ENCODE results near the gene WDR5. TPM values are rescaled to one million over a fixed set of nuclear protein-coding genes. Genes with fewer than 3 reads are reported as not detected.

The WDR5 gene
- total RNA-seq, 2 donors from 2014 or later = 16.0 to 20.3 TPM

DNA sequence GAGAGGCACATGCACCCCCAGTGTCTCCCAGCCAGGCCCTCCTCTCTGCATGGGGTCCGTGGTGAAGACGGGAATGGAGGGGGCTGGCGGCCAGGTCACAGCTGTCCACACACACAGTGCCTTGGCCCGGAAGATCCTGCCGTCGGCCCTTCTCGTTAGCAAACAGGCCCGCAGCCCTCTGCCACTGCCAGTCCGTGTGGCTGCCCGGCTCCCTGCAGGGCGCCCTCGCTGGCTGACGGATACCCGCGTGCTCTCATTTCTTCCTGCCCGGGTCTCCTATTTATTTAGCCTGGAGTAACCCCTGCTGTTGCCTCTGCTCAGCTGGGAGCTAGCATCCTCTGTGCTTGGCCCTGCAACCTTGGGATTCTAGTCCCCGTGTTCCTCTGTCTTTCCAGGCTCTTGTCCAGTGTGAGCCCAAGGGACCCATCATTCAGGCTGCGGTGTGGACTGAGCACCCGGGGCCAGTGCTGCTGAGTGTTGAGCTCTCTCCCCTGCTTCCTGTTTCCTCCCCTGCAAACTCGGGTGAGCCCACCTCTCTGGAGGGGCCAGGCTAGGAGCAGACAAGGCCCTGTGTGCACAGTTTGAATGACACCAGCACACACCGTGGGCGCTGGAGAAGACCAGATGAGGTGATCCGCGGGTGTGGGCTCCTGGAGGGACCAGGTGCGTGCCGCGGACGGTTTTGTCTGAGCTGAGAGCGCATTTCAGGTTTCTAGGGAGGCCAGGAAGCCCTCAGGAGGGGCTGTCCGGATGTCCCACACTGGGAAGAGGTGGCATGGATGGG, 43.1 kb downstream of the WDR5 start:
- intact Hi-C loops (cut with DNase I) = loop anchor here in 1 of 2 donors (10.0 kb wide), 1 partner anchor 556 kb away; no protein-coding TSS in a partner anchor
- DNase-seq (peak; percentile 33), ATAC-seq (peak; percentile 21 to 67)

- intact Hi-C loops (cut with DNase I) = loop anchor here in 1 of 2 donors (10.0 kb wide), 1 partner anchor 555 kb away; no protein-coding TSS in a partner anchor
- peak; percentile 11 for DNase-seq
- no peak for ATAC-seq
Measured at GRCh38 chr9:134179595-134179917, 43.7 kb downstream of the WDR5 start.

DNA sequence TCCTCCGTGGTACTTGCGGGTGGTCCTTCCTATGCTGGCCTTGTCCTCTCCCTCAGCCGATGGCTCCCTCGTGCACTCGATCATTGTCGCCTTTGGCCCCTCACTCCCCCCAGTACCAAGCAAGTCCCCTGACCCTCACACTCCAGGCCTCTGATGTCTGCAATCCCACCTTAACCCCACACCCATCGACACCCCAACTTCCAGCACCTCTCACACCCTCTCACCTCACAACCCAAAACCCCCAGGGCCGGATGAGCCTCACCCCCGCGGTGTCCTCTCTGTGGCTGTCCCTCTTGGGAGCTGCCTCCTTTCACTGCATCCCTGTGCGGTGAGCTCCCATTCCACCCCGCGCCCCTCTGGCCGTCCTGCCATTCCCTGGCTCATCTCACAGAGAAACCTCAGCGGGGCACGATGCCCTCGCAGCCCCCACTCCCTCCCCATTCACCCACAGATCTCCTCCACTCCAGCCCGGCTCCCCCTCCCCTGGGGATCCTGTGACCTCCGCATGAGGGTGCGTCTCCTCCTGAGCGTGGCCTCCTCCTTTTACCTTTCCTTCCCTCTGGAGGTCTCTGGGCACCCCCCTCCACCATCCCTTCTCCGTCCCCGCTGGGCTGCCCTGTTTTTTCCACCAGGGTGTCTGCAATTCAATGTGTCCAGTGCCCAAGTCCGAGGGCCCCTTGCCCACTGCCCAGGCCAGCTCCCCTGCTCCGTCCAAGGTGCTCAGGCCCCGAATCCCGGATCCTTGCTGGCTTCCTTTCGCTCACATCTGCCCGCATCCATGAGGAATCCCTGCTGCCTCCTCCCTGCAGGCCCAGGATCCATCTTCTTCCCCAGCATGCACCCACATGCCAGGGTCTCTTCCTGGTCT, 44.3 kb downstream of the WDR5 start:
- DNase-seq = peak; percentile 9
- intact Hi-C loops (cut with DNase I) = loop anchor here in 1 of 2 donors (10.0 kb wide), 1 partner anchor 555 kb away; no protein-coding TSS in a partner anchor
- ATAC-seq = no peak

DNA sequence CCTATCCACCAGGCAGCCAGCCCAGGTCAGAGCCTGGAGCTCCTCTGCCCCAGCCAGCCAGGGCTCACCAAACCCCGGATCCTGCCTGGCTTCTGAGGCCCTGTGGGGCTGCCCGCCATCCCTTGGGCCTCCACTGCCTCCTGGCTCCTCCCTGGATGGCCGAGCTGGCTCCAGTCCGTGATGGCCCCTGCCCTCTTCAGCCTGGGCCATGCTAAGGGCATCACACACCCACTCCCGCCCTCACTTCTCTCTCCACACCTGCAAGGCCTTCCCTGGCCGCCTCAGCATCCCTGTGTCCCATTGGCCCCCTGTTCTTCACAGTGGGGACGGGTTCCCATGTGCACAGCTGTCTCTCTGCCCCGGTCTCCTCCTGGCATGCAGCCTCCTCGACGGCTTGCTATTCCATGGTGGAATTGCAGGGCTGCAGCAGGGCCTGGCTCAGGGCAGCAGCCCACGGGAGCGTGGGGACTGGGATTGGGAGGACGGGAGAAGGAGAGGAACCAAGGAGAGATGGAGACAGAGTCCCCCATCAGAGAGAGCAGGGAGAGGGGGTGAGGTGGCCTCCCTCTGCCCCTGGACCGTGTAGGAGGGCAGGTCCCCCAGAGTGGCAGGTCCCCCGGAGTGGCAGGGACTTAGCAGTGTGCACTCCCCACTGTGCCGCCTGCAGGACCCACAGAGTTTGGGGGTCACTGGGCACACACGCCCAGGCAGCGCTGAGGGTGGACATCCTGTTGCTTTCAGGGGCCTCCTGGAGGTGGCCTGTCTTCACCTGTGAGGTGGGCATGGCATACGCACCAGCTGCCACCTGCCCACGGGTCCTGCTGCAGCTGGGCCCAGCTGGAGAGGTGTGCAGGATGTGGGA, 45.1 kb downstream of the WDR5 start:
- intact Hi-C loops (cut with DNase I) = no loop called here
- DNase-seq (no peak), ATAC-seq (no peak)

DNA sequence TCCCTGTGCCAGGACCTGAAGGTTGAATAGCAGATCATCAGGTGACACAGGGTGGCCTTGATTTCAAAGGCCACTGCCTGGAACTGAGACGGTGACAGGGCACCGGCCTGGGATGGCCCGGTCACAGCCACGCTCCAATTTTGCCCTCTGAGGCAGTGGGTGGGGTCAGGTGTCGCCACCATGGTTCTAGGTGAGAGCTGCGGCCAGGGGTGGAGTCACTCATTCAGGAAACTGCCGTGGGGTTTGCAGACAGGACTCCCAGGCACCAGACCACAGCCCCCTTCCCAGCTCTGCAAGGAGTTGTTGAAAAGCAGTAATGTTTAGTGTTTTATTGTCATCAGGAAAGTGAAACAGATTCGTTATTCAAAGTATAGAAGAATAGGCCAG, 45.8 kb downstream of the WDR5 start:
- peak; percentile 15 for DNase-seq
- intact Hi-C loops (cut with DNase I) = no loop called here
- ATAC-seq = no peak

- no peak for DNase-seq
- intact Hi-C loops (cut with DNase I) = no loop called here
- ATAC-seq = peak in 1 of 2 donors; percentile 63
Measured at GRCh38 chr9:134182554-134183085, 46.7 kb downstream of the WDR5 start.

- no peak for ATAC-seq
- intact Hi-C loops (cut with DNase I) = loop anchor here in 1 of 2 donors (5.0 kb wide), 1 partner anchor 137 kb away; no protein-coding TSS in a partner anchor
- DNase-seq = peak; percentile 12
Measured at GRCh38 chr9:134185536-134186011, 49.7 kb downstream of the WDR5 start.

- intact Hi-C loops (cut with DNase I) = loop anchor here in 1 of 2 donors (5.0 kb wide), 1 partner anchor 136 kb away; no protein-coding TSS in a partner anchor
- ATAC-seq = peak in 1 of 2 donors; percentile 49
- DNase-seq = peak; percentile 18
Measured at GRCh38 chr9:134186471-134187109, 50.7 kb downstream of the WDR5 start.

DNA sequence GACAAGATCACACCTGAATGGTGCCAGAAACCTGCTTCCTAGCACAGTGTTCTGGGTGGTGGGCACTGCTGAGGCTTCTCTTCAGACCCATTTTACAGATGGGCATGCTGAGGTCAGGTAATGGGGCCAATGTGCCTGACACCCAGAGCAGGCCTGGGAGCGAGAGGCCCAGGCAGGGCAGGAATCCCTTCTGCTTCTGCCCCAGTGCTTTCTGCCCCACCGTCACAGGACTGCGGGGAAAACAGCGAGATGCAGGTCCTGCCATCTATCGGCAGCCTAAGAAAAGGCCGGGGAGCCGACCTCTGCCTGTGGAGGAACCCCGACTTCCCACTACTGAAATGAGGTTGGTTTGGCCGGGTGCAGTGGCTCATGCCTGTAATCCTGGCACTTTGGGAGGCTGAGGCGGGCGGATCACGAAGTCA, 51.2 kb downstream of the WDR5 start:
- DNase-seq (peak; percentile 12), ATAC-seq (no peak)
- intact Hi-C loops (cut with DNase I) = loop anchor here in 1 of 2 donors (5.0 kb wide), 1 partner anchor 135 kb away; no protein-coding TSS in a partner anchor

- intact Hi-C loops (cut with DNase I) = loop anchor here in 1 of 2 donors (5.0 kb wide), 1 partner anchor 134 kb away; no protein-coding TSS in a partner anchor
- ATAC-seq (no peak), DNase-seq (peak; percentile 17)
Measured at GRCh38 chr9:134187891-134188385, 52.1 kb downstream of the WDR5 start.

DNA sequence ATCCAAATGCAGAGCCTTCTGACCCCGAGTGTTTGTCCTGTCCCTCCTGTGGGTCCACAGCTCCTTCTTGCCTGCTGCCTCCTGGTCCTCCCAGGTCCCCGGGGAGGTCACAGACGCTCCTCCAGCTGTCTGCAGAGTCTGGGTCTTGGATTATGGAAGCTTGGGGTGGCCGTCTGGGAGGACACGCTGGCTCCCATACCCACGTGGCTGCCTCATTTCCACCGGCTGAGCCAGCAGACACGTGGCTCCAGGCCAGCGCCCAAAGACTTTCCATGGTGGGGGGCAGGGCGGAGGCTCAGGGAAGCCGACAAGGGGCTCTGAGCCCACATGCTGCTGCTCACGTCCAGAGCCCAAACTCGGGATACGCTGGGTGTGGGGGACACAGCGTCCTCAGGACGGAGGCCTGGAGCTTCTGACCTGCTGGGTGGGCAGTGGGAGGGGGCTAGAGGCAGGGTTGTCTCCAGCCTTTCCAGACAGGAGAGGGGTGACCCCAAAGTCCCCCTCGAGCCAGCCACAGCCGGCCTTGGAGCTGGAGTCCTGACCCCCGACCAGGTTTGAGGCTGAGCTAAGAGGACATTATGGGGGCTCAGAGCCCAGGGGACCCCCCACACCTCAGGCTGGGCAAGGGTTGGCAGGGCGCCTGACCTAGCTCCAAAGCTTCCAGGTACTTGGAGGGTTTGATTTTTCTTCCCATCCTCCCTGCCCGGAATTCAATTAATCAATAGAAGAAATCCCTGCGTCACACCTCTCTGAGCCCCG, 52.7 kb downstream of the WDR5 start:
- intact Hi-C loops (cut with DNase I) = loop anchor here in 1 of 2 donors (5.0 kb wide), 1 partner anchor 134 kb away; no protein-coding TSS in a partner anchor
- peak; percentile 8 to 62 for ATAC-seq
- peak; percentile 47 for DNase-seq

- no peak for DNase-seq
- intact Hi-C loops (cut with DNase I) = loop anchor here in 1 of 2 donors (5.0 kb wide), 1 partner anchor 133 kb away; no protein-coding TSS in a partner anchor
- peak; percentile 10 to 42 for ATAC-seq
Measured at GRCh38 chr9:134189145-134189469, 53.2 kb downstream of the WDR5 start.

DNA sequence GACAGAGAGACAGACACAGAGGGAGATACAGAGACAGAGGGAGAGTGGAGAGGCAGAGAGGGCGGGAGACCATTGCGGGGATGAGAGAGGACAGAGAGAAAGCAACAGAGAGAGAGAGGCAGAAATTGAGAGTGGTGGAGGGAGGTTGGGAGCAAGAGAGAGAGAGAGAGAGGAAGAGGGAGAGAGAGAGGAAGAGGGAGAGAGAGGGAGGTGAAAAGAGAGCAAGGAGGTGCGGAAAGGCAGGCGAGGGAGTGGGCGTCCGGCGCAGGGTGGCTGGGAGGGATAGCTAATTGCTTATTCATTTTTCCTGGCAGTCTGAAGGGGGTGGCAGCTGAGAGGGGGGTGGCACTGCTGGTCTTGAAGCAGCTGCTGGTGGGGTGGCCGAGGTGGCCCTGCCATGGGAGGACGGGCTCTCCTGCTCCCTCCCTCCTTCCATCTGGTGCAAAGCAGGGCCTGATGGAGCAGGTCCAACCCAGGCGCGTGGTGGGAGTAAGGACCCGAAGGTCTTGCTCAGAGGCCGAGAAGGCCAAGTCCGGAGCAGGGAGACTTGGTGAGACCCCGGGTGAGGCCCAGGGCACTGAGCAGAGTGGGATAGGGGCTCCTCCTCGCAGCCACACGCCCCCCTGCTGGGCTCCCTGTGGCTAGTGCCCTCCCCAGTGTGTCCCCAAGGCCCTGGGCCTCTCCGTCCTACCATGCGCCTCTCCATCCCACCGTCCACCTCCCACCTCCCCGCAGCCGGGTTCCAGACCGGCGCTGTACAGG, 53.8 kb downstream of the WDR5 start:
- ATAC-seq = peak; percentile 9 to 20
- intact Hi-C loops (cut with DNase I) = loop anchor here in 1 of 2 donors (5.0 kb wide), 1 partner anchor 133 kb away; no protein-coding TSS in a partner anchor
- DNase-seq = peak; percentile 26

GRCh38 chr9:134190232-134191121, 54.6 kb downstream of the WDR5 start:
- no peak for ATAC-seq
- intact Hi-C loops (cut with DNase I) = no loop called here
- peak; percentile 16 for DNase-seq

Measured in left cardiac atrium (tissue), 4 donors.